NOMO-1 treated with dmso at 0.1 percent for 144 hours (cell line): ENCODE data around the gene PCDHGA8.
"Not testable (repeated sequence)": the region's sequence is repeated elsewhere in the genome, so short reads cannot be mapped to it uniquely, and the experiment has no call there.

ENCODE experiments used
- DNase-seq: peaks from one replicate; lab custom pipeline; 2025; ENCODE audit not compliant: unreplicated experiment; lab: John Stamatoyannopoulos, UW

The PCDHGA8 gene

GRCh38 chr5:141430332-141431113, 38.1 kb downstream of the PCDHGA8 start, which contains the start of gene PCDHGA12:
Gene PCDHGA12, plus strand, starts transcription at chr5:141430507. Its CDS starts 253 bp downstream, at chr5:141430760.
- no peak for DNase-seq

- no peak for DNase-seq
Observed at GRCh38 chr5:141431286-141431685, 38.9 kb downstream of the PCDHGA8 start.

GRCh38 chr5:141432308-141432707, 39.9 kb downstream of the PCDHGA8 start:
- DNase-seq = not testable (repeated sequence)

- DNase-seq = not testable (repeated sequence)
Observed at GRCh38 chr5:141432726-141433125, 40.3 kb downstream of the PCDHGA8 start.

GRCh38 chr5:141434006-141434405, 41.6 kb downstream of the PCDHGA8 start:
- DNase-seq = no peak

GRCh38 chr5:141437221-141437620, 44.8 kb downstream of the PCDHGA8 start:
- no peak for DNase-seq

GRCh38 chr5:141439411-141440141, 47.1 kb downstream of the PCDHGA8 start:
- DNase-seq = no peak

GRCh38 chr5:141440341-141440740, 47.9 kb downstream of the PCDHGA8 start:
- DNase-seq = no peak

- no peak for DNase-seq
Observed at GRCh38 chr5:141441571-141442170, 49.2 kb downstream of the PCDHGA8 start.
